ENCODE results near the gene CCDC122. TPM values are rescaled to one million over a fixed set of nuclear protein-coding genes. Genes with fewer than 3 reads are reported as not detected.

CCDC122 gene
- total RNA-seq, 3 donors from 2014 or later: 5.9 to 50.9 (median 13.9) TPM

- H3K4me3 ChIP-seq: no peak overlapping the region
- DNase-seq (ENCODE audit: low spot score in 2 of 2): no peak
- no peaks in the 10 kb centered on the region for H3K36me3 ChIP-seq
- no peak overlapping the region for H3K27ac ChIP-seq
- peak; percentile 35 to 63 (median 62) for TF ChIP-seq CTCF (IDR thresholded peaks at IDR 0.05)
- no peak for TF ChIP-seq POLR2AphosphoS5 (IDR thresholded peaks at IDR 0.05)
- no peaks in the 10 kb centered on the region for H3K27me3 ChIP-seq
- H3K4me1 ChIP-seq: no peaks in the 10 kb centered on the region
- intact Hi-C loops (cut with DNase I; ENCODE audit: low total_unique reads): loop anchor here (10.0 kb wide), 1 partner anchor 566 kb away; no protein-coding TSS in a partner anchor
- no peaks in the 10 kb centered on the region for H3K9me3 ChIP-seq
Measured at GRCh38 chr13:43908156-43909126, 28.9 kb upstream of the CCDC122 start.

GRCh38 chr13:43905435-43906031 is 26.0 kb upstream of the CCDC122 start:
- DNase-seq (ENCODE audit: low spot score in 2 of 2): no peak
- TF ChIP-seq POLR2AphosphoS5 (IDR thresholded peaks at IDR 0.05) (no peak), POLR2A (IDR thresholded peaks at IDR 0.05) (no peak), CTCF (IDR thresholded peaks at IDR 0.05) (peak; percentile 62 to 88 (median 83))
- H3K27ac ChIP-seq: no peak overlapping the region
- no peaks in the 10 kb centered on the region for H3K9me3 ChIP-seq
- H3K27me3 ChIP-seq: no peaks in the 10 kb centered on the region
- no peaks in the 10 kb centered on the region for H3K36me3 ChIP-seq
- intact Hi-C loops (cut with DNase I; ENCODE audit: low total_unique reads): loop anchor here (10.0 kb wide), 1 partner anchor 569 kb away; no protein-coding TSS in a partner anchor
- H3K4me3 ChIP-seq: no peak overlapping the region
- H3K4me1 ChIP-seq: no peaks in the 10 kb centered on the region

- H3K4me1 ChIP-seq: no peaks in the 10 kb centered on the region
- TF ChIP-seq CTCF (IDR thresholded peaks at IDR 0.05) (no peak), POLR2AphosphoS5 (IDR thresholded peaks at IDR 0.05) (no peak), POLR2A (IDR thresholded peaks at IDR 0.05) (no peak)
- no peaks in the 10 kb centered on the region for H3K27me3 ChIP-seq
- intact Hi-C loops (cut with DNase I; ENCODE audit: low total_unique reads): no loop called here
- H3K9me3 ChIP-seq: no peaks in the 10 kb centered on the region
- no peak overlapping the region for H3K4me3 ChIP-seq
- peak in 1 of 2 donors; percentile 44 for DNase-seq (ENCODE audit: low spot score in 2 of 2)
- no peaks in the 10 kb centered on the region for H3K36me3 ChIP-seq
- H3K27ac ChIP-seq: peak overlapping the region in 1 of 2 donors; percentile 0
Measured at GRCh38 chr13:43895940-43896339, 16.4 kb upstream of the CCDC122 start.

GRCh38 chr13:43894438-43894837 is 14.9 kb upstream of the CCDC122 start:
- intact Hi-C loops (cut with DNase I; ENCODE audit: low total_unique reads): no loop called here
- TF ChIP-seq CTCF (IDR thresholded peaks at IDR 0.05): no peak
- TF ChIP-seq POLR2A (IDR thresholded peaks at IDR 0.05): no peak
- no peak for TF ChIP-seq POLR2AphosphoS5 (IDR thresholded peaks at IDR 0.05)

GRCh38 chr13:43884222-43884621 is 4.7 kb upstream of the CCDC122 start:
- intact Hi-C loops (cut with DNase I; ENCODE audit: low total_unique reads): no loop called here
- no peaks in the 10 kb centered on the region for H3K36me3 ChIP-seq

More at GRCh38 chr13:43894438-43894837, 14.9 kb upstream of the CCDC122 start:
- Histone ChIP-seq H3K9me3 (no peaks in the 10 kb centered on the region), H3K27ac (no peak overlapping the region), H3K4me3 (no peak overlapping the region), H3K4me1 (no peaks in the 10 kb centered on the region), H3K36me3 (no peaks in the 10 kb centered on the region), H3K27me3 (no peaks in the 10 kb centered on the region)
- no peak for DNase-seq (ENCODE audit: low spot score in 2 of 2)

More at GRCh38 chr13:43884222-43884621, 4.7 kb upstream of the CCDC122 start:
- DNase-seq (ENCODE audit: low spot score in 2 of 2): no peak
- Histone ChIP-seq H3K4me1 (no peaks in the 10 kb centered on the region), H3K9me3 (no peaks in the 10 kb centered on the region), H3K27me3 (no peaks in the 10 kb centered on the region), H3K27ac (no peak overlapping the region), H3K4me3 (no peak overlapping the region)
- TF ChIP-seq CTCF (IDR thresholded peaks at IDR 0.05) (no peak), POLR2A (IDR thresholded peaks at IDR 0.05) (no peak), POLR2AphosphoS5 (IDR thresholded peaks at IDR 0.05) (no peak)
